GM23248 (cell line): ENCODE measurements around the gene ACIN1. TPM values are rescaled to one million over a fixed set of nuclear protein-coding genes. Genes with fewer than 3 reads are reported as not detected.

Experiments
- DNase-seq: peaks from one replicate; pipeline ENCODE4 v3.0.0-alpha.2; 2015
- H2AFZ ChIP-seq: fragments of 200-600 bp; sonication (generic); 2 replicates; pipeline ENCODE4 v1.6.1; 2016; ENCODE audit warnings: antibody characterized with exemption
- H3F3A ChIP-seq: fragments of 200-600 bp; sonication (generic); 2 replicates; pipeline ENCODE4 v1.6.1; 2016; ENCODE audit warnings: mild to moderate bottlenecking, antibody characterized with exemption, mixed run types; ENCODE audit not compliant: insufficient read depth
- H3K27ac ChIP-seq: fragments of 200-600 bp; sonication (generic); 2 replicates; pipeline ENCODE4 v1.5.1; 2016; ENCODE audit warnings: mild to moderate bottlenecking
- H3K27me3 ChIP-seq: fragments of 200-600 bp; sonication (generic); replicated peaks from 2 replicates; pipeline ENCODE4 v1.6.1; 2016; ENCODE audit warnings: mild to moderate bottlenecking; ENCODE audit not compliant: insufficient read depth
- H3K36me3 ChIP-seq: fragments of 200-600 bp; sonication (generic); 2 replicates; pipeline ENCODE4 v1.6.1; 2016; ENCODE audit warnings: low read depth, mild to moderate bottlenecking
- H3K4me1 ChIP-seq: fragments of 200-600 bp; sonication (generic); 2 replicates; pipeline ENCODE4 v1.6.1; 2016; ENCODE audit warnings: mild to moderate bottlenecking; ENCODE audit not compliant: insufficient read depth
- H3K4me2 ChIP-seq: fragments of 200-600 bp; sonication (generic); one replicate; pipeline ENCODE4 v1.6.1; 2016; ENCODE audit warnings: mild to moderate bottlenecking; ENCODE audit not compliant: unreplicated experiment
- H3K4me3 ChIP-seq: fragments of 200-600 bp; sonication (generic); 2 replicates; pipeline ENCODE4 v1.5.1; 2016; ENCODE audit warnings: mild to moderate bottlenecking
- H3K79me2 ChIP-seq: fragments of 200-600 bp; sonication (generic); 2 replicates; pipeline ENCODE4 v1.6.1; 2016; ENCODE audit warnings: mild to moderate bottlenecking; ENCODE audit not compliant: insufficient read depth
- H3K9ac ChIP-seq: fragments of 200-600 bp; sonication (generic); 2 replicates; pipeline ENCODE4 v1.6.1; 2016; ENCODE audit warnings: mild to moderate bottlenecking
- H3K9me2 ChIP-seq: fragments of 200-600 bp; sonication (generic); 2 replicates; pipeline ENCODE4 v1.6.1; 2016; ENCODE audit warnings: mixed run types, mild to moderate bottlenecking, moderate library complexity; ENCODE audit not compliant: insufficient read depth
- H3K9me3 ChIP-seq: fragments of 200-600 bp; sonication (generic); one replicate; pipeline ENCODE4 v1.6.1; 2017; ENCODE audit warnings: low read depth
- H4K20me1 ChIP-seq: fragments of 200-600 bp; sonication (generic); 2 replicates; pipeline ENCODE4 v1.6.0; 2016; ENCODE audit not compliant: insufficient read depth
- EZH2 ChIP-seq: fragments of 200-600 bp; sonication (generic); IDR thresholded peaks from 2 replicates; pipeline ENCODE4 v1.6.1; 2018; ENCODE audit warnings: antibody characterized with exemption, mild to moderate bottlenecking; ENCODE audit not compliant: insufficient read depth, poor library complexity, severe bottlenecking
- EZH2phosphoT487 ChIP-seq: fragments of 200-600 bp; sonication (generic); IDR thresholded peaks from 2 replicates; pipeline ENCODE4 v1.6.1; 2018; ENCODE audit warnings: antibody characterized with exemption, moderate library complexity, mild to moderate bottlenecking, low read depth; ENCODE audit not compliant: insufficient read depth
- WGBS, 2 experiments: methylation state at CpG; one replicate each; pipeline ENCODE4 v1.1.6; 2015 to 2017; ENCODE audit warnings: low lambda C conversion rate in 2 of 2, low coverage in 1 of 2; ENCODE audit errors: missing lambda C conversion rate in 2 of 2; 5-methylcytosine and 5-hydroxymethylcytosine counted together
- in situ Hi-C: fragments of 300-500 bp; cut with MboI; formaldehyde crosslinking; loops from 2 replicates; pipeline ENCODE4 v1.15.0; 2020
- polyA plus RNA-seq: library from polyadenylated mRNA; unstranded; fragments of >200 nt; fragmentation: Nextera tagmentation; extraction: Ambion mirVana; gene quantifications from 2 replicates; pipeline ENCODE4 v1.2.1, GENCODE V29; 2016
- total RNA-seq: library from RNA; depleted of rRNA; stranded (reverse); fragments of >200 nt; shearing (Covaris generic); gene quantifications from 2 replicates; pipeline ENCODE4 v1.2.3, GENCODE V29; 2014

Gene ACIN1
- total and polyA plus RNA-seq, 2 experiments from 2014 or later: 35.5 to 63.7 TPM

- Histone ChIP-seq H3K9ac (peak overlapping the region; percentile 31; the same call in 1 of the 2 replicates), H3K9me2 (no peaks in the 10 kb centered on the region), H3K27me3 (no peaks in the 10 kb centered on the region), H3F3A (peaks cover 56% of the 10 kb centered on the region), H3K9me3 (no peaks in the 10 kb centered on the region), H3K79me2 (peaks cover 87% of the 10 kb centered on the region), H3K27ac (no peak overlapping the region), H2AFZ (no peak overlapping the region), H3K4me2 (no peak overlapping the region), H3K36me3 (peaks cover 54% of the 10 kb centered on the region), H3K4me1 (peaks cover 27% of the 10 kb centered on the region), H3K4me3 (no peak overlapping the region), H4K20me1 (peaks cover 5% of the 10 kb centered on the region; the same call in 1 of the 2 replicates)
- 100% methylated on average over 3 of the region's 3 CpGs for WGBS, 2 experiments
- in situ Hi-C loops: no loop called here
- no peak for TF ChIP-seq EZH2phosphoT487
- TF ChIP-seq EZH2: no peak
- no peak for DNase-seq
Observed at GRCh38 chr14:23066368-23066767, 28.6 kb downstream of the ACIN1 start.

- in situ Hi-C loops: no loop called here
- Histone ChIP-seq H3F3A (peaks cover 62% of the 10 kb centered on the region), H3K4me1 (peaks cover 21% of the 10 kb centered on the region), H3K9me2 (no peaks in the 10 kb centered on the region), H4K20me1 (peaks cover 3% of the 10 kb centered on the region; the same call in 1 of the 2 replicates), H3K79me2 (peaks cover 77% of the 10 kb centered on the region), H3K36me3 (peaks cover 67% of the 10 kb centered on the region), H3K4me3 (no peak overlapping the region), H3K9ac (no peak overlapping the region), H3K9me3 (no peaks in the 10 kb centered on the region), H3K27ac (0 out of 2 replicates have a peak overlapping the region, but pooled peaks have one; percentile 61), H3K4me2 (no peak overlapping the region), H2AFZ (no peak overlapping the region), H3K27me3 (no peaks in the 10 kb centered on the region)
- 88 to 92% methylated on average over 5 of the region's 5 CpGs for WGBS, 2 experiments
- DNase-seq: no peak
- no peak for TF ChIP-seq EZH2
- TF ChIP-seq EZH2phosphoT487: no peak
Observed at GRCh38 chr14:23063601-23064000, 31.3 kb downstream of the ACIN1 start.

- in situ Hi-C loops: no loop called here
- Histone ChIP-seq H3K4me3 (no peak overlapping the region), H2AFZ (no peak overlapping the region)
Observed at GRCh38 chr14:23062002-23062401, 32.9 kb downstream of the ACIN1 start.

GRCh38 chr14:23060536-23061260 lies 34.2 kb downstream of the ACIN1 start:
- no peak overlapping the region for H2AFZ ChIP-seq
- H3K27ac ChIP-seq: no peak overlapping the region
- no peak for DNase-seq
- no peaks in the 10 kb centered on the region for H3K27me3 ChIP-seq
- H3K4me3 ChIP-seq: no peak overlapping the region
- H3K9me2 ChIP-seq: no peaks in the 10 kb centered on the region
- in situ Hi-C loops: no loop called here
- TF ChIP-seq EZH2 (no peak), EZH2phosphoT487 (no peak)
- H4K20me1 ChIP-seq: no peaks in the 10 kb centered on the region
- WGBS, 2 experiments: 92 to 96% methylated on average over 15 to 17 of the region's 17 CpGs
- H3K9me3 ChIP-seq: no peaks in the 10 kb centered on the region
- H3K4me1 ChIP-seq: peaks cover 24% of the 10 kb centered on the region
- no peak overlapping the region for H3K9ac ChIP-seq
- peaks cover 50% of the 10 kb centered on the region for H3K36me3 ChIP-seq
- peaks cover 57% of the 10 kb centered on the region for H3F3A ChIP-seq
- peaks cover 47% of the 10 kb centered on the region for H3K79me2 ChIP-seq
- H3K4me2 ChIP-seq: no peak overlapping the region

More at GRCh38 chr14:23062002-23062401, 32.9 kb downstream of the ACIN1 start:
- TF ChIP-seq EZH2phosphoT487: no peak
- TF ChIP-seq EZH2: no peak
- Histone ChIP-seq H3K9ac (no peak overlapping the region; the same call in 1 of the 2 replicates), H3K4me1 (peaks cover 16% of the 10 kb centered on the region), H3K27me3 (no peaks in the 10 kb centered on the region), H3K9me2 (no peaks in the 10 kb centered on the region), H4K20me1 (no peaks in the 10 kb centered on the region), H3K4me2 (peak overlapping the region; percentile 15), H3K79me2 (peaks cover 61% of the 10 kb centered on the region), H3F3A (peaks cover 63% of the 10 kb centered on the region), H3K27ac (peak overlapping the region; percentile 61), H3K9me3 (no peaks in the 10 kb centered on the region), H3K36me3 (peaks cover 63% of the 10 kb centered on the region)
- DNase-seq: peak; percentile 89
- WGBS, 2 experiments: 1 to 5% methylated on average over 4 of the region's 4 CpGs
